K562 (cell line): ENCODE measurements around the gene CDKN1C. TPM values are rescaled to one million over a fixed set of nuclear protein-coding genes. Genes with fewer than 3 reads are reported as not detected.

Experiments
- DACH1 ChIP-seq: fragments of 450-650 bp; IDR thresholded peaks from 2 replicates; pipeline ENCODE4 v1.6.1; 2018; ENCODE audit not compliant: partially characterized antibody
- DIDO1 ChIP-seq: fragments of 450-650 bp; IDR thresholded peaks from 2 replicates; pipeline ENCODE4 v1.6.1; 2016; ENCODE audit warnings: low read depth, missing biosample characterization, missing genetic modification characterization
- EGR1 ChIP-seq: fragments of 450-650 bp; conservative IDR thresholded peaks from 2 replicates; pipeline ENCODE4 v1.6.1; 2017; ENCODE audit warnings: mild to moderate bottlenecking
- ETV1 ChIP-seq: fragments of 450-650 bp; conservative IDR thresholded peaks from 2 replicates; pipeline ENCODE4 v1.6.1; 2016; ENCODE audit warnings: missing genetic modification characterization, control low read depth, low read depth, missing compliant biosample characterization
- GTF2F1 ChIP-seq: IDR thresholded peaks from 2 replicates; pipeline ENCODE4 v1.6.1; 2011; ENCODE audit warnings: low read depth, low read length, improper control_type of control experiment
- HEY1 ChIP-seq: fragments of 250-450 bp; sonication (Bioruptor Pico); IDR thresholded peaks from 2 replicates; pipeline ENCODE4 v1.5.0; 2020; ENCODE audit warnings: mild to moderate bottlenecking, moderate library complexity, borderline replicate concordance
- HLTF ChIP-seq: fragments of 450-650 bp; IDR thresholded peaks from 2 replicates; pipeline ENCODE4 v1.6.1; 2016
- ILK ChIP-seq: fragments of 450-650 bp; IDR thresholded peaks from 2 replicates; pipeline ENCODE4 v1.6.1; 2016; ENCODE audit warnings: missing genetic modification characterization, low read depth, mild to moderate bottlenecking, missing compliant biosample characterization, moderate library complexity, borderline replicate concordance
- LEF1 ChIP-seq: fragments of 450-650 bp; IDR thresholded peaks from 2 replicates; pipeline ENCODE4 v1.6.1; 2016; ENCODE audit warnings: mild to moderate bottlenecking
- MED1 ChIP-seq: sonication (generic); formaldehyde crosslinking; IDR thresholded peaks from 2 replicates; pipeline ENCODE4 v1.8.1; 2023; ENCODE audit warnings: missing genetic modification reagents, borderline replicate concordance
- NR2F6 ChIP-seq: fragments of 450-650 bp; formaldehyde crosslinking; IDR thresholded peaks from 2 replicates; pipeline ENCODE4 v1.4.0; 2020; ENCODE audit warnings: mild to moderate bottlenecking
- RBM14 ChIP-seq: fragments of 200-400 bp; formaldehyde crosslinking; IDR thresholded peaks from 2 replicates; pipeline ENCODE4 v1.6.1; 2018; ENCODE audit warnings: low read depth, mild to moderate bottlenecking, low read length, moderate library complexity, borderline replicate concordance; ENCODE audit not compliant: insufficient read depth
- SETDB1 ChIP-seq: IDR thresholded peaks from one replicate; pipeline ENCODE4 v1.6.1; 2012; ENCODE audit warnings: low read length, control low read depth, inconsistent platforms
- SMAD3 ChIP-seq: fragments of 450-650 bp; formaldehyde crosslinking; conservative IDR thresholded peaks from 2 replicates; pipeline ENCODE4 v1.4.0; 2020; ENCODE audit warnings: mild to moderate bottlenecking
- SMARCB1 ChIP-seq: IDR thresholded peaks from 2 replicates; pipeline ENCODE4 v1.6.1; 2011; ENCODE audit warnings: improper control_type of control experiment, low read depth; ENCODE audit not compliant: insufficient read length
- SMARCC2 ChIP-seq: fragments of 450-650 bp; IDR thresholded peaks from 2 replicates; pipeline ENCODE4 v1.6.1; 2017; ENCODE audit warnings: antibody characterized with exemption, moderate library complexity, mild to moderate bottlenecking, low read depth
- SP2 ChIP-seq: IDR thresholded peaks from 2 replicates; pipeline ENCODE4 v1.6.1; 2011; ENCODE audit warnings: mild to moderate bottlenecking, low read depth, low read length, moderate library complexity; ENCODE audit not compliant: poor library complexity, severe bottlenecking; ENCODE audit errors: extremely low read depth
- TAF15 ChIP-seq: fragments of 200-400 bp; formaldehyde crosslinking; IDR thresholded peaks from 2 replicates; pipeline ENCODE4 v1.6.1; 2017; ENCODE audit warnings: mild to moderate bottlenecking, low read depth, low read length, moderate library complexity
- TGIF2 ChIP-seq: sonication (generic); formaldehyde crosslinking; IDR thresholded peaks from 2 replicates; pipeline ENCODE4 v1.8.1; 2022; ENCODE audit warnings: mild to moderate bottlenecking, missing genetic modification reagents, moderate library complexity
- ZFPM2 ChIP-seq: fragments of 250-450 bp; sonication (Bioruptor Pico); IDR thresholded peaks from 2 replicates; pipeline ENCODE4 v1.5.1; 2022; ENCODE audit warnings: mild to moderate bottlenecking
- ZNF76 ChIP-seq: fragments of 250-450 bp; sonication (Bioruptor Pico); IDR thresholded peaks from 2 replicates; pipeline ENCODE4 v1.4.0; 2020; ENCODE audit warnings: mild to moderate bottlenecking, moderate library complexity, borderline replicate concordance
- polyA plus RNA-seq, 8 experiments: library from polyadenylated mRNA; depleted of rRNA in 4 of 8; stranded (reverse) in 5 of 8; unstranded in 3 of 8; fragments of >200 nt; fragmentation: Nextera tagmentation in 2 of 8; fragmentation: Illumina TruSeq in 1 of 8; extraction: Ambion mirVana in 2 of 8; extraction: Trizol in 1 of 8; gene quantifications; 2 replicates each; pipeline versions ENCODE4 v1.2.1 to v1.2.3, GENCODE V29; 2011 to 2014; ENCODE audit warnings: inconsistent platforms in 1 of 8, missing spikeins in 1 of 8
- total RNA-seq, 7 experiments: library from RNA; depleted of rRNA in 6 of 7; stranded (reverse); fragments of >200 nt in 6 of 7; fragmentation: Illumina TruSeq in 2 of 7; extraction: Trizol in 2 of 7; gene quantifications; 2 replicates each; pipeline versions ENCODE4 v1.2.1 to v1.2.3, GENCODE V29; 2011 to 2021; ENCODE audit warnings: low replicate concordance in 1 of 7
- TF ChIP-seq, protein P1 (sequence below): fragments of 450-650 bp; IDR thresholded peaks from 2 replicates; pipeline ENCODE4 v1.6.1; 2016; ENCODE audit warnings: mild to moderate bottlenecking
- TF ChIP-seq, protein P2 (sequence below): fragments of 450-650 bp; IDR thresholded peaks from 2 replicates; pipeline ENCODE4 v1.7.0; 2016; ENCODE audit warnings: borderline replicate concordance
- TF ChIP-seq, protein P3 (sequence below): fragments of 250-450 bp; sonication (Bioruptor Pico); IDR thresholded peaks from 2 replicates; pipeline ENCODE4 v1.4.0; 2020; ENCODE audit warnings: mild to moderate bottlenecking

Gene CDKN1C
- total and polyA plus RNA-seq, 9 of the 15 experiments (the other 6 are each of a cell fraction or from before 2014, with no cell fraction given), result 2.8 to 21.1 (median 9.3) TPM

DNA sequence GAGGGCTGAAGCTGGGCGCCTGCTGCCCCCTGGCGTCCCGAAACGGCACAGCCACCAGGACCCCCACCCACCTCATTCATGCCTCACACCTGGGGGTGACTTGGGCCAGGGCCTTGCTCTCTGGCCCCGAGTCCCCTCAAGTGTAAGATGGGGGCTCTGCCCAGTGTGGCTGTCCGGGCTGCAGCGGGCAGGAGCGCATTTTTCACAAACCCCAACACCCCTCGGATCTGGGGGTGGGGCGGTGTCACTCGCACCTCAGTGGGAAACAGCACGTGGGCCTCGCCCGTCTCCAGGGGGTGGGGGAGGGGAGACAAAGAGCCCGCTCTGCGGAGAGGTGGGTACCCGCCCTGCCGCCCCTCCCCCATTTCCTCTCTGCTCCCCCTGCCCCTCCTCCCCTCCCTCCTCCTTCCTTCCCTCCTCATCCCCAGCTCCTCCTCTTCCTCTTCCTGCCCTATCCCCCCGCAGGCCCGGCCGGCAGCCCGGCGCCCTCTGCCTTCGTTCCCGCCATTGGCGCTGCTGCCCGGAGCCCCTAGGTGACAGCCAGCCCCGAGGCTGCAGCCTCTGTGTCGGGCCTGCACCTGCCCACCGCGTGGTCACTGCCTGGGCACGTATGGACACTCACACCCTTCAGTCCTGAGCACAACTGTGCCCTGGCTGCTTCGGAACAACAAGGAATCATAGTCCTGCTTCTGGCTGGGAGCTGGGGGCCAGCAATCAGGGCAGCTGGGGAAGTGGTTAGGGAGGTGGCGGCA lies 6.8 kb upstream of the CDKN1C start (continued):
- TF ChIP-seq SMARCC2 (no peak), RBM14 (no peak), ZNF76 (no peak), DACH1 (no peak), EGR1 (peak; percentile 67), DIDO1 (tag) (no peak), ILK (tag) (no peak), ETV1 (tag) (peak; percentile 12; the same call in 1 of the 2 replicates), ZFPM2 (CRISPR knock-in tag) (no peak), HLTF (no peak), SP2 (no peak), SMARCB1 (no peak), SETDB1 (no peak), TGIF2 (CRISPR knock-in tag) (no peak), LEF1 (no peak), NR2F6 (CRISPR knock-in tag) (no peak), GTF2F1 (no peak), TAF15 (no peak), MED1 (CRISPR knock-in tag) (no peak), HEY1 (CRISPR knock-in tag) (no peak), SMAD3 (no peak)
- TF ChIP-seq, protein P1, sequence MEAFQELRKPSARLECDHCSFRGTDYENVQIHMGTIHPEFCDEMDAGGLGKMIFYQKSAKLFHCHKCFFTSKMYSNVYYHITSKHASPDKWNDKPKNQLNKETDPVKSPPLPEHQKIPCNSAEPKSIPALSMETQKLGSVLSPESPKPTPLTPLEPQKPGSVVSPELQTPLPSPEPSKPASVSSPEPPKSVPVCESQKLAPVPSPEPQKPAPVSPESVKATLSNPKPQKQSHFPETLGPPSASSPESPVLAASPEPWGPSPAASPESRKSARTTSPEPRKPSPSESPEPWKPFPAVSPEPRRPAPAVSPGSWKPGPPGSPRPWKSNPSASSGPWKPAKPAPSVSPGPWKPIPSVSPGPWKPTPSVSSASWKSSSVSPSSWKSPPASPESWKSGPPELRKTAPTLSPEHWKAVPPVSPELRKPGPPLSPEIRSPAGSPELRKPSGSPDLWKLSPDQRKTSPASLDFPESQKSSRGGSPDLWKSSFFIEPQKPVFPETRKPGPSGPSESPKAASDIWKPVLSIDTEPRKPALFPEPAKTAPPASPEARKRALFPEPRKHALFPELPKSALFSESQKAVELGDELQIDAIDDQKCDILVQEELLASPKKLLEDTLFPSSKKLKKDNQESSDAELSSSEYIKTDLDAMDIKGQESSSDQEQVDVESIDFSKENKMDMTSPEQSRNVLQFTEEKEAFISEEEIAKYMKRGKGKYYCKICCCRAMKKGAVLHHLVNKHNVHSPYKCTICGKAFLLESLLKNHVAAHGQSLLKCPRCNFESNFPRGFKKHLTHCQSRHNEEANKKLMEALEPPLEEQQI, result no peak
- TF ChIP-seq, protein P2, sequence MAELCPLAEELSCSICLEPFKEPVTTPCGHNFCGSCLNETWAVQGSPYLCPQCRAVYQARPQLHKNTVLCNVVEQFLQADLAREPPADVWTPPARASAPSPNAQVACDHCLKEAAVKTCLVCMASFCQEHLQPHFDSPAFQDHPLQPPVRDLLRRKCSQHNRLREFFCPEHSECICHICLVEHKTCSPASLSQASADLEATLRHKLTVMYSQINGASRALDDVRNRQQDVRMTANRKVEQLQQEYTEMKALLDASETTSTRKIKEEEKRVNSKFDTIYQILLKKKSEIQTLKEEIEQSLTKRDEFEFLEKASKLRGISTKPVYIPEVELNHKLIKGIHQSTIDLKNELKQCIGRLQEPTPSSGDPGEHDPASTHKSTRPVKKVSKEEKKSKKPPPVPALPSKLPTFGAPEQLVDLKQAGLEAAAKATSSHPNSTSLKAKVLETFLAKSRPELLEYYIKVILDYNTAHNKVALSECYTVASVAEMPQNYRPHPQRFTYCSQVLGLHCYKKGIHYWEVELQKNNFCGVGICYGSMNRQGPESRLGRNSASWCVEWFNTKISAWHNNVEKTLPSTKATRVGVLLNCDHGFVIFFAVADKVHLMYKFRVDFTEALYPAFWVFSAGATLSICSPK, result no peak
- TF ChIP-seq, protein P3, sequence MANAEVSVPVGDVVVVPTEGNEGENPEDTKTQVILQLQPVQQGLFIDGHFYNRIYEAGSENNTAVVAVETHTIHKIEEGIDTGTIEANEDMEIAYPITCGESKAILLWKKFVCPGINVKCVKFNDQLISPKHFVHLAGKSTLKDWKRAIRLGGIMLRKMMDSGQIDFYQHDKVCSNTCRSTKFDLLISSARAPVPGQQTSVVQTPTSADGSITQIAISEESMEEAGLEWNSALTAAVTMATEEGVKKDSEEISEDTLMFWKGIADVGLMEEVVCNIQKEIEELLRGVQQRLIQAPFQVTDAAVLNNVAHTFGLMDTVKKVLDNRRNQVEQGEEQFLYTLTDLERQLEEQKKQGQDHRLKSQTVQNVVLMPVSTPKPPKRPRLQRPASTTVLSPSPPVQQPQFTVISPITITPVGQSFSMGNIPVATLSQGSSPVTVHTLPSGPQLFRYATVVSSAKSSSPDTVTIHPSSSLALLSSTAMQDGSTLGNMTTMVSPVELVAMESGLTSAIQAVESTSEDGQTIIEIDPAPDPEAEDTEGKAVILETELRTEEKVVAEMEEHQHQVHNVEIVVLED (CRISPR knock-in tag), result no peak
